ENCODE results near the gene TMC3.
"Not testable (repeated sequence)": the region's sequence is repeated elsewhere in the genome, so short reads cannot be mapped to it uniquely, and the experiment has no call there.

TMC3 gene

DNA sequence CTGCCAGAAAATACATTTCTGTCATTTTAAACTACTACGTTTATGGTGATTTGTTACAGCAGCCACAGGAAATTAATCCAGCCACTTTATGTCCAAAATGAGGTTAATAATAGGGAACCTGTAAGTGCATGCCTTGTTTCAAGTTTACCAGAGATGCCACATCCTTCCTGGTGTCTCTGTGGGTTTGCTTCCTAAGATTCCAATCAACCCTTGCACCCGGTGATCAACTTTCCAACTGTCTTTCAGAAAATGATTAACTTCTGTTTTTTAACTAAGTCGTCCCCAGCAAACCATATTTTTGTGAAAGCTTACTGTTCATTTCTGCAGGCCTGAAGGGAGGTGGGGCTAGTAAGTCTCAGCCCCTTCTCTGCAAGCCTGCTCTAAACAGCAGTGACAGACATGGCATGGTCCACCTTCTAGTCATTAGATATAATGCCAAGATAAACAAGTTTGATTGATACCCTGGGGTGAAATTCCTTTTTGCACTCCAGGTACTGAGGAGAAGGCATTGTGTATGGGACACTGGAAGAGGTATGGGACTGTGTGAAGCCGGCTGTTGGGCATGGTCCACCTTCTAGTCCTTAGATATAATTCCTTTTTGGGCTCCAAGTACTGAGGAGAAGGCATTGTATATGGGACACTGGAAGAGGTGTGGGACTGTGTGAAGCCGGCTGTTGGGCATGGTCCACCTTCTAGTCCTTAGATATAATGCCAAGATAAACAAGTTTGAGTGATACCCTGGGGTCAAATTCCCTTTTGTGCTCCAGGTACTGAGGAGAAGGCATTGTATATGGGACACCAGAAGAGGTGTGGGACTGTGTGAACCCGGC, 11.1 kb upstream of the TMC3 start:
- no peak for DNase-seq (ENCODE audit: low spot score)

DNA sequence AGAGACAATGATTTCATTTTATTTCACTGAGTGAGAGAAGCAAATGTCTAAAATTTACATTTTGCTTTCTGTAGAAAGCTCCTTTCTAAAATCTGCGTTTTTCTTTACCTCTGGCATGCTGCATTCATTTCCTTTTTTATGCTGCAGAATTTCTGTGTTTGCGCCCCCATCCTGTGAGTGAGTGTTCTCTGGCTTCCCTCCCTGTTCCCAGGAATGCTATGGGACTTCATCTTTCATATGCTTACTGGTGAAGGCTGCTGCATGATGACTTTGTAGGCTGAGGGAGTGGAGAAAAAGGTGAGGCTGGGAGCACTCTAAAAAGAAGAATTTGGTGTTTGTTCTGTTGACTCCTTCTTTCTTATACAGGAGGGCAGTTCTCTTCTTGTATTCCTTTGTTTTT, 7.7 kb upstream of the TMC3 start:
- DNase-seq (ENCODE audit: low spot score), result no peak

DNA sequence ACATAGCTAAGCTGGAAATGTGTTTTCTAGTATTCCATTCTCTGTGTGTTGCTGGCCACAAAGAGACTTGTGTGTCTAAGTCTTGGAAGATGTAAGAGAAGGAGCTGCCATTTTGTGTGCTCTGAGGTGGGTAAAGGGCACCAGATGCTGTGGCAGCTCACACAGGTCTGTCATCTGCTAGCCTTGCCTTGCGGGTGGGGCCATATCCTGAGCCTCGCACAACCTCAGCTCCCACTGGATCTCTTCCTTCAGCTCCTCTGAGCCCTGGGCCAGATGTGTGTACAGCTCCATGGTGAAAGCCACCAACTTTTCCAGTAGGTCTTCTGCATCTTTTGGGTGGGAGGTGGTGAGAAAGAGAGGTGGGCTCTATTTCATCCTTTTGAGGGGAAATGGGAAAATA, 6.7 kb upstream of the TMC3 start:
- no peak for DNase-seq (ENCODE audit: low spot score)

DNA sequence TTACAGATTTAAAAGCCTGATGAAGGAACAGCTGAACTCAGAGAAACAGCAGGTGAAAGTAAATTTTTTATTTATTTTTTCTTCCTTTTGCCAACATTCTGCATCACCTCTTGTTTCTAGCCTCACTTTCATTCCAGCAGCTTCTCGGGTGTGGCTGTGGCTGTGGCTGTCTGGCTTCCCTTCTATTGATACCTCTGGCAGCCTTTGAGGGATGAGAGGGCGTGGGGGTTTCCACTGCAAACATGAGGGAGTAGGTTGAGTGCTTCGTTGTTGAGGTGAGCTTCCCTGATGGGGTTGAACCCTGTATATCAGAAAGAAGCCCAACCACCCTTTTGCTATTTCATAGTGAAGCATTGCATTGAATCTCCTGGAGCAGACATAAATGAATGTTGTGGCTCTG, 6.2 kb upstream of the TMC3 start:
- DNase-seq (ENCODE audit: low spot score), result no peak

DNA sequence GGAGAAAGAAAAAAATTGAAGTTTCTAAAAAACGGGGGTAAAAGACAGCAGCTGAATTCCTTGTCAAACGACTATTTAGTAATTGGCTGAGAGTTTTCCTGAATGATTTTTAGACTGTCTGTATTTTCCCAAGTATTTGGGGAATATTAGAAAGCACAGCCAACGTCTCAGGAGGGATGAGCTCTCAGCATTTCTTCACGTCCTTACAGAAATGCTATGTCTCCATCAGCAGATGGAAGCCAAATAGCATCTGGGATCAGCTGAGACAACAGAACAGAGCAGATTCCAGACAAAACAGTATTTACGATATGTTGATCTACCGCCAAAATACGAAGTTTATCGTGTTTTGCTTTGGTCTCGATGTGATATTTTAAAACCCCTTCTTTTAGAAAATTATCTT, 5.3 kb upstream of the TMC3 start:
- DNase-seq (ENCODE audit: low spot score), result no peak

DNA sequence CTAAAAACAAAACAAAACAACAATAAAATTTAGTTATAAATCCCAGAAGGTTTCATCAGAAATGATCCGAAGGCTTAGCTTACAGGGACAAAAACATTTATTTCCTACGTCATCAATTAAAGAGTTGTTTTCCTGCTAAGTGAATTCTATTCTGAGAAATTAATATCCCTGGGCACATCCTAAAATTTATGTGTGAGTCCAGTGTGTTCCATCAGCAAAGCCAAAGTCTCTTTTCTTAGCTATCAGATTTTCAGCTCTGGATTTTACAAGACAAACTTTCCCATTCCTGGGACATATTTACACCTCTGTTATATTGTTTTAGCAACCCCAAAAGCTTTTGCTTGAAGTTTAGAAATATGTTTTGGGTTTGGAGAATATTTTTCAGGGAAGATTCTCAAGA, 4.4 kb upstream of the TMC3 start:
- DNase-seq (ENCODE audit: low spot score), result no peak

DNA sequence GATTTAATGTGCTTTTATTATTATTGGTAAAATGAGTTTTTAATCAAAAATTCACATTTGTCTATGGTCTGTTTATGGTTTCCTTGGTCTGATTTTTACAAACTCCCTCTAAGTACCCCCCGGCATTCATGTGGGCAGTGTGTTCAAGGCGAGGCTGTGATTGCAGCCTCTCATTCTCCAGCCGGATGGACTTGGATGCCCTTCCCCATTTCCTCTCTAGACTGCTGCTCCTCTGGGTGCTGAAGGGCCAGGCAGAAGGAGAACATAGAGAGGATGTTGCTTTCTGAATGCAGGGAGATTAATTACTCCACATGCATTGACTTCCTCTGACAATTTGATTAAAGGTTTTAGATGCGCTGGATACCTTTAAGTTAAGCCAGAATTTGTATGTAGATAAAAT, 3.9 kb upstream of the TMC3 start:
- no peak for DNase-seq (ENCODE audit: low spot score)

DNA sequence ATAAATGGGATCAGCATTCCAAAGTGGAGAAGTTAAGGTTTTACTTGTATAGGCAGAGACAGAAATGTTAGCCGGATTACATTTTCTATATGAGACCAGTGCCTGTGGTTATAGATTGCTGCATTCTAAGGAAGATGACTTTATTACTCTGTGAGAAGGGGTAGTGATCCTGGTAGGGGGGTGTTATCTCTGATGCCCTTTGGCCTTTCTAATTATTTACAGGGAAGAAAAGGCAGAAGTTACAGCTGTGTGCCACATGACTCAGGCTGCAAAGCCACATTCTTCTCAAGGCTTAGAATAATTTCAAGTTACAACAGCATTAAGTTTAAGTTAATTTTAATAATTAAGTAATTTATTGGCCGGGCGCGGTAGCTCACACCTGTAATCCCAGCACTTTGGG, 2.2 kb upstream of the TMC3 start:
- DNase-seq (ENCODE audit: low spot score), result no peak

DNA sequence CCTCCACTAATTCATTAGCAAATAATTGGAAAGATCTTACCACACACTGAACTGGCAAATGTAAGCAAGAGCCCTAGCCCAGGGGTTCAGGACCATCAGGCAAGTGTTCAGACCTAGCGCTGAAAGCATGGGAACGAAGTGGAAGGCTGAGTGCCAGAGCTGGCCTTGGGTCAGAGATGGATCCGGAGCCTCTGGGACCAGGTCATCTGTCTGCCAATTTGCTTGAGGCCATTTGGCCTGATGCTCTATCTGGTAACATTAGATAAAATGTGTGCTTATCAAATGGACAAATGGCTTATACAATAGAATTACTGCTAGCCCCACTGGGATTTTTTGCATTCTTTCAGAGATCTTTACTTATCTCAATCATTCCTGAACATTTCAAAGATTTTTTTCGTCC, 1.4 kb upstream of the TMC3 start:
- no peak for DNase-seq (ENCODE audit: low spot score)

DNA sequence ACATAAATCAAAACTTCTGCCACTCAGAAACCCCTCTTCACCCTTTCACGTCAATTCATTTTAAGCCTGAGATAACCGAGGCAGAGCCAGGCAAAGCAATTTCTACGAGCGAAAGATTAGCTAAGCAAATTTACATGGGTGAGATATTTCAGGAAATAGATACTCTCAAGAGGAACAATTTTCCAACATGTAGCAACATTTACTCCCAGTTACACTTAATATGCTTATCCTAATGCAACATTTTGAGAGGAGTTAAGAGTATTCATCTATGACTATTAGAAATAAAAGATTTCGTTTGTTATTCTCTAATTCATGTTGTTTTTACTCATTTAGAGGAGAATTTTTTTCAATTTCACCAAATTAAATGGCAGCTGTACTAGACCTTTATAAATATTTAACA, 837 bp downstream of the TMC3 start:
- DNase-seq (ENCODE audit: low spot score), result no peak

DNA sequence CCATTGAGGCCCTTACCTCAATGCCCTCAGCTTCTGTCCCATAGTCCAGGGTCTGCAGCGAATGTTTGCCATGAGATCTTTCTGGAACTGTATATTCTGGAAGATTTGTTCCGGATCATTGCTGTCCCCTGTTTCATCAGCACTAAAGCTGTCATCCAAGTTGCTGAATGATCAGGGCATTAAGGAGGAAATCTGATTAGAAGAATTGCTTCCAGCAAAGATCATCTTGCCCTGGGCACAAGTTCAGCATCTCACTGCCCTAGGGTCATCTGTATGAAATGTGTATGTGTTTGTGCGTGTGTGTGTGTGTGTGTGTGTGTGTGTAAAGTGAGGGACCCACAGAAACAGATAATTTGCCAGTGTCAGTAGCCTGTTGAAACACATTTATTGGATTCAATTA, 1.4 kb downstream of the TMC3 start:
- DNase-seq (ENCODE audit: low spot score), result no peak

DNA sequence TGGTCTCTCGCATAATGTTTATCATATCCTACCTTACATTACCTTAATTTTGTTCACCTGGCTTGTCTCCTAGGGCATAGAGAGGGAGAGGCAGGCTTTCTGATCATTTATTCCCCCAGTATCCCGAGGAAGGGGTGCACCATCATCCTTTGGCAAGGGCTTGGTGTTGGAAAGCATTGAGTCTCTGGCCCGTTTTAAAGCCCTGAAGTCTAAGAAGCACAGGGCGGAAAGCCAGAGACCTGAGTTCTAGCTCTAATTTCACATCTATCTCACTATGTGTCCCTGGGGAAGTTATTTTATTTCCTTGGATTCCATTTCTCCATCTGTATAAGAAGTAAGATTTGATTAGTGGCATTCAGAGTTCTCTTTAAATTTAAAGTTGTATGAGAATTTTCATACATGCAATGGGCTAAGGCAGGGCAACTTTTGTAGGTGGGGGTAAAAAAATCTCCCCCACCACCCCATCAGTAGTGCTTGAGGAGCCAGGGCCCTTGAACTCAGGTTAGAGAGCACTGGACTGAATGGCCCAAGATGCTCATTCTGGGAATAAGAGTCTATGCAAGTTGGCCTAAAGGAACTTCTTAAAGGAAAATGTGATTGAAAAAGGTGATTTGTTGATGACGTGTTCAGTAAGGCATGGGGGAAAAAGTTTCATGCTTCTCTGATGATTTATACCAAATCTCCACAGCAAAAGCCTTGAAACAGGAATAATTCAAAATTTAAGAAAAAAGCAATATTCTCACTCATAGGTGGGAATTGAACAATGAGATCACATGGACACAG, 10.1 kb downstream of the TMC3 start:
- no peak for DNase-seq (ENCODE audit: low spot score)

DNA sequence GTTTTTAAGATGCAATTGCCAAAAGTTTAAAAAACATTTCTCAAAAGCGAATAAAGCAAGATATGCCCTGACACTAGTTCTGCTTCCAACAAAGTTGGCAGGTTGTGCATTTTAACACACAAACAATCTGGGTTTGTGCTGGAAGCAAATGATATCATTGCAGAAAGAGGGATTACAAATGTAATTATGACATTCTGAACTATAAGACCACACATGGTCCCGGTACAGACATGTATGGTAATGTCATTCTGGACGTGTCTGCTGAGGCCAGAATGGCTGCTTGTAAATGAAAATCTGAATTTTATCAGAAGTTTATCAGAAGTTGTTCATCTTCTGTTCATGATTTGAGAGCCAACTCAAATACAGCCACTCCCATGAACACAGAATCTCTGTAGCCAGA, 10.7 kb downstream of the TMC3 start:
- DNase-seq (ENCODE audit: low spot score), result no peak

DNA sequence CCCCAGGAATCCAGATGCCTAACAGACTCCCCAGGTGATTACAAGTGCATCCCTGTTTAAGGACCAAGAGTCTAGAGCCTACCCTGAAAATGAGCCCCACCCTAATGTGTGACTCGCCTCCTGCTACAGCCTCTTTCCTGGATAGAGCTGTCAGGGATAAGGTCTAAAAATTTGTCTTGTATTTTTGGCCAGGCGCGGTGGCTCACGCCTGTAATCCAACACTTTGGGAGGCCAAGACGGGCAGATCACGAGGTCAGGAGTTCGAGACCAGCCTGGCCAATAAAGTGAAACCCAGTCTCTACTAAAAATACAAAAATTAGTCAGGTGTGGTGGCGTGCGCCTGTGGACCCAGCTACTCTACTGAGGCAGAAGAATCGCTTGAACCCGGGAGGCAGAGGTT, 11.2 kb downstream of the TMC3 start:
- no peak for DNase-seq (ENCODE audit: low spot score)

DNA sequence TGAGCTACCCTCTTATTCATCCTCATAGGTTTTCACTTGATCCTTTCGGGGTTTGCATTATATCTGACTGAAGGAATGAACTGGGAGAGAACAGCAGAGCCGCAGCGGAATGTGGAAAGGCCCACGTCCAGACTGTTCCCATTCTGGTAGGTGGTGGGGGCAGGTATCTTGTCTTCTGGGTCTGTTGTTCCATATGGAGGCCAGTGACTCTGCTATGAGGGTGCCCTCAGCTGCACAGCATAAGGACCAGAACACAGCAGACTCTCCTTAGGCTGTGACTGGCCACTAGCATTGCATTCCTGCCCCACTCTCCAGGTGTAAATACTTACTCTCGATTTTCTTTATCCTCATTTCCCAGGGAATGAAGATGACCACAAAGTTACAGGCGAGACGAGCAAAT, 12.1 kb downstream of the TMC3 start:
- DNase-seq (ENCODE audit: low spot score), result no peak

DNA sequence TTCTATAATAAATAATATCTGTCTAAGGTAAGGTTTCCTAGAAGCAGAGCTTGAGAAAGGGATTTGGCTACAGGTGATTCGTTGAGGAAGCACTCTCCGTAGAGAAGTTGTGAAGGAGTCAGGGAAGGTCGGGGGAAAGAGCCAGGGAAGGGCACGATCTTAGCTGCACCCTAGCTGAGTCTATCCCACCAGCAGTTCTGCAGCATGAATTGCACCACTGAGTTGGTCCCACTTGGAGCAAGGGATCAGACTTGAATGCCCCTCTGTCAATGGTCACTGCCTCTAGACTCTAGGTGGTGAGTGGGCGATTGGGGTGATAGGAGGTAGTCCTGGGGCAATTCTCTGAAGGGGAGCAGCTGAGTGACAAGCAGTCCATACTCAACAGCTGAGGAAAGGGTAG, 13.5 kb downstream of the TMC3 start:
- DNase-seq (ENCODE audit: low spot score), result no peak

DNA sequence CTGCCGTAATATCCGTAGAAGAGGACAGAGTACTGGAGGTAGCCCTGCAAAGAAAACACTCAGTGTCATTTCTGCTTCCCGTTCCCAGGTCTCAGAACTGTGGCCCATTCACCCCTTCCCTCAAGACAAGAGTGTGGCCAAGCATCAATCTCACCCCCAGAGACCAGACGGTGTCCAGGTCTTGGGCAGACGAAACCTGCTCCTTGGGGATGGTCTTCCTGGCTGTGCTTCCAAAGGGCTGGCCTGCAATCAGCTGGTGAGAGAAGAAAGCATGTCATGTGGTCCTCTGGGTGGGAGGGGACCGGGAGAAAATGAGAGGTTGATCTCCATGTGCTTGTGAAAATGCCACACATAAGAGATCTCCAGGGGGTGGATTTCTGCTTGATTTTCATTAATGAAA, 15.8 kb downstream of the TMC3 start:
- no peak for DNase-seq (ENCODE audit: low spot score)

DNA sequence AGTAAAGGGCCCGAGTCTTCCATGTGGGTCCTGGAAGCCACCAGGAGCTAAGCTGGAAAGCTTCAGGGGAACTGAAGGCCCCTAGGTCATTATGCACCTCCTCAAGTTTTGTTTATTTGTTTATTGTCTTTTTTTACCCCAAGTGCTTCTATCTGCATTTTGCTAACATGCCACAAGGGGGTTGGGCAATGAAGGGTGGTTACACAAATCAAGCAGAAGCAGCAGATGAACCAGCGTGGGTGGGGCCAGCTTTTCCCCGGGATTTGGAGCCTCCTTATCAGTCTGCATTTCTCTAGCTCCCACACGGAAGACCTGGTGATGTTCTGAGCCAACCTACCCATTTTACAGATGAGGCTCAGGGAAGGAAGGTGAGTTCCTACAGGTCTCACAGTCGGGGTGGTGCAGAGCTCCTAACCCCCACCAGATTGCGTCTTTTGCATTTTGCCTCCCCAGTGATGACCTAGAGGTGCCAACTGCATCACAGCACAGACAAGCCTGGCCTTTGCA, 16.8 kb downstream of the TMC3 start:
- no peak for DNase-seq (ENCODE audit: low spot score)

DNA sequence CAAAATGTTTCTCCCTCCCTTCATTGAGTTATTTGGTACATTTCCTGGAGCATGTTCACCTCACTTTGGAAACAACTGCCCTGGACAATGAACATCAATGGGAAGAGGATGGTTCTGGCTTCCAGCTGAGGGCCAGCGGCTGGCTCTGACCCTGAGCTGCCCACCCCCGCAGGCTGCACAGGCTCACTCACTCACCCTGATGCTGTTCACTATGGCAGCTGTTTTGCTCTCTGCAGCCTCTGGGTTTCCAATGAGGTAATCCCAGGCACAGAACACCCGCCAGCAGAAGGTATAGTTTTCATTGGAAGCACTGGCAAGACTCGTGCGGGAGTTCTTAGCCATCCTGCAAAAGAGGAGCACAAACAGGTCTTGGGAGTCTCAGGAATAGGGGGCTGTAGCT, 17.8 kb downstream of the TMC3 start:
- no peak for DNase-seq (ENCODE audit: low spot score)

DNA sequence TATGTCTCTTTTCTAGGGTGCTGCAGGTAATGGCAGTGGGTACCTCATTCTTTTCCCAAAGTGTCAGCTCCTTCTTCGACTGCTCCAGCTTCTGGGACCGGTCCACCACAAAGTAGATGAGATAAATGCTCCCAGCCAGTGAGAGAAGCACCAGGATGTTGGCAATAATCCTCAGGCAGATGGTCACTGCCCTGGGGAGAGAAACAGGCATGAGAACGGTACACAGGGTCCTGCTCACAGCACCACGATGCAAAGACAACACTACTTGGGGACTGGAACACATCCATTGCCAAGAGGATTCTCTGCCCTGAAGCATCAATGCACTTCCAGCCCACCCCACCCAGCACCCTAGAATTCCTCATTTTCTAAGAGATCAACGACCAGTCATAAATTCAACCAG, 22.4 kb downstream of the TMC3 start:
- no peak for DNase-seq (ENCODE audit: low spot score)

DNA sequence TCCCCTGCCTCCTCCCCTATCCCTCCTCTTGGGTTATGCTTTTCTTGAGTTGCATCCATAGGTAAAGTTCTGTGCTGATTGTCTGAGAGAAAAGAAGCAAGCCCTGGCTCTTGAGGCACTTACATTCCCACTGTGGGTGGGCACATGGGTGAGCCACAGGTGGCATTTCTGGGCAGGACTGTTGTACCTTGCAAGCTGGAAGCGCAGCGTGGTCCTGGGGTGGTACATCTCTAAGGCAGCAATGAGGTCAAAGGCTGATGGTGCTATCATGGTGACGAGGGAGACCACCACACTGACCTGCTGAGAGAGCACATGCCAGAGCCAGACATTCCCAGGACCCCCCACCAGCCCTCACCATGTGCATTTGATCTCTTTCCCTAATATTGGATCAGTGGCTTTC, 24.7 kb downstream of the TMC3 start:
- DNase-seq (ENCODE audit: low spot score), result no peak

DNA sequence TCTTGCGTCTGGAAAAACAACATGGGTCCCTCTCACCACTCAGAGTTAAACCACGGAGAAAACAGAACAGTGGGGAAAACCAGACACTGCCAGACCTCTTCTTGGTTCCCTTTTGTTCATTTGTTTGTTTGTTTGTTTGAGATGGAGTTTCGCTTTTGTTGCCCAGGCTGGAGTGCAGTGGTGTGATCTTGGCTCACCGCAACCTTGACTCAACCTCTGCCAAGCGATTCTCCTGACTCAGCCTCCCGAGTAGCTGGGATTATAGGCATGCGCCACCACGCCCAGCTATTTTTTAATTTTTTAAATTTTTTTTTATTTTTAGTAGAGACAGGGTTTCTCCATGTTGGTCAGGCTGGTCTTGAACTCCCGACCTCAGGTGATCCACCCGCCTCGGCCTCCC, 25.3 kb downstream of the TMC3 start:
- DNase-seq (ENCODE audit: low spot score), result not testable (repeated sequence)

DNA sequence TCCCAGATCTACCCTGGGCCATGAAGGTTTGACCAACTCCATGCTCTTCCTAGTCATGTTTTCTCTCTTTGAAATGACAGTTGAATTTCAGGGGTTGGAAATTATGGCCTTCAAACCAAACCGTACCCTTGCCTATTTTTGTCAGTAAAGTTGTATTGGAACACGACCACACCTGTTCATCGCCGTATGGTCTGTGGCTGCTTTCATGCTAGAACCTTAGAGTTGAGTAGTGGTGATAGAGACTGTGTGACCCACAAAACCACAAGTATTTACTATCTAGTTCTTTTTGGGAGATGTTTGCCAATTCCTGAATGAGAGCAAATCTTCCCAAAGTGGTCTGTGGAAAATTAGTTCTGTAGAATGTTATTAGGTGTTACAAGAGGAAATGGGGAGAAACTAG, 26.1 kb downstream of the TMC3 start:
- DNase-seq (ENCODE audit: low spot score), result no peak

DNA sequence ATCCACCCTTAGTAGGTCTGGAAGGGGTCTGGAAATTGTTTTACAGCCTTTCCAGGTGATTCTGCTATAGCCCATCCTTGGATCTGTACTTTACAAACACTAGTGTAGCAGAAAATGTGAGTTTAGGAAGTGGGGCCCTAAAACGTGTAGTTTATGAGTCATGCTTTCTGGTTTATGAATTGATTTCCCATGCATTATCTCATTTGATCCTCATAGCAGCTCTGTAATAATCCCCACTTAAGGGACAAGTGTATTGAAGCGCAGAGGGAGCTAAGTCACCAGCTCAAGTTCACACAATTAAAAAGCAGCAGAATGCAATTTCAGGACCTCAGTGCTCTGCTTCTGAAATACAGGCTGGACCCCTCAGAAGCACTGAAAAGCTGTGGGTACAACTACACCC, 27.4 kb downstream of the TMC3 start:
- no peak for DNase-seq (ENCODE audit: low spot score)
